ENCODE data around the gene SLIT3.

SLIT3 gene

GRCh38 chr5:169080448-169080911 is 220.5 kb downstream of the SLIT3 start:
- DNase-seq (ENCODE audit: low read depth, low spot score) = peak; percentile 27

GRCh38 chr5:169079697-169080096 is 221.2 kb downstream of the SLIT3 start:
- DNase-seq (ENCODE audit: low read depth, low spot score) = no peak

- no peak for DNase-seq (ENCODE audit: low read depth, low spot score)
Measured at GRCh38 chr5:169074839-169075238, 226.1 kb downstream of the SLIT3 start.

- no peak for DNase-seq (ENCODE audit: low read depth, low spot score)
Measured at GRCh38 chr5:169072233-169072632, 228.7 kb downstream of the SLIT3 start.

- no peak for DNase-seq (ENCODE audit: low read depth, low spot score)
Measured at GRCh38 chr5:169070413-169070812, 230.5 kb downstream of the SLIT3 start.

- no peak for DNase-seq (ENCODE audit: low read depth, low spot score)
Measured at GRCh38 chr5:169067751-169068173, 233.2 kb downstream of the SLIT3 start.

GRCh38 chr5:169065400-169065799 is 235.5 kb downstream of the SLIT3 start:
- no peak for DNase-seq (ENCODE audit: low read depth, low spot score)

GRCh38 chr5:169064093-169064492 is 236.8 kb downstream of the SLIT3 start:
- no peak for DNase-seq (ENCODE audit: low read depth, low spot score)

GRCh38 chr5:169063316-169063953 is 237.5 kb downstream of the SLIT3 start:
- DNase-seq (ENCODE audit: low read depth, low spot score) = peak; percentile 51

- DNase-seq (ENCODE audit: low read depth, low spot score) = no peak
Measured at GRCh38 chr5:169062690-169063089, 238.2 kb downstream of the SLIT3 start.

GRCh38 chr5:169054506-169054905 is 246.4 kb downstream of the SLIT3 start:
- no peak for DNase-seq (ENCODE audit: low read depth, low spot score)

- DNase-seq (ENCODE audit: low read depth, low spot score) = peak; percentile 58
Measured at GRCh38 chr5:169052207-169052606, 248.7 kb downstream of the SLIT3 start.

- no peak for DNase-seq (ENCODE audit: low read depth, low spot score)
Measured at GRCh38 chr5:169051351-169051750, 249.6 kb downstream of the SLIT3 start.

GRCh38 chr5:169050636-169051035 is 250.3 kb downstream of the SLIT3 start:
- DNase-seq (ENCODE audit: low read depth, low spot score) = no peak

GRCh38 chr5:169050146-169050571 is 250.8 kb downstream of the SLIT3 start:
- no peak for DNase-seq (ENCODE audit: low read depth, low spot score)

GRCh38 chr5:169049712-169050111 is 251.2 kb downstream of the SLIT3 start:
- no peak for DNase-seq (ENCODE audit: low read depth, low spot score)

- no peak for DNase-seq (ENCODE audit: low read depth, low spot score)
Measured at GRCh38 chr5:169048181-169049125, 252.5 kb downstream of the SLIT3 start.

- no peak for DNase-seq (ENCODE audit: low read depth, low spot score)
Measured at GRCh38 chr5:169044962-169045361, 256.0 kb downstream of the SLIT3 start.

- no peak for DNase-seq (ENCODE audit: low read depth, low spot score)
Measured at GRCh38 chr5:169041180-169041579, 259.8 kb downstream of the SLIT3 start.

GRCh38 chr5:169039592-169039991 is 261.3 kb downstream of the SLIT3 start:
- no peak for DNase-seq (ENCODE audit: low read depth, low spot score)

GRCh38 chr5:169037466-169037865 is 263.5 kb downstream of the SLIT3 start:
- peak; percentile 23 for DNase-seq (ENCODE audit: low read depth, low spot score)

GRCh38 chr5:169036079-169036805 is 264.7 kb downstream of the SLIT3 start:
- DNase-seq (ENCODE audit: low read depth, low spot score) = no peak
